K562 (cell line): ENCODE data around the gene CNOT11. TPM values are rescaled to one million over a fixed set of nuclear protein-coding genes. Genes with fewer than 3 reads are reported as not detected.
"Not testable (repeated sequence)": the region's sequence is repeated elsewhere in the genome, so short reads cannot be mapped to it uniquely, and the experiment has no call there.

Experiments used
- ATAC-seq: fragments of 200-7000 bp; cut with Tn5 transposase; 3 replicates; pipeline ENCODE4 v1.9.1; 2020; ENCODE audit warnings: moderate library complexity
- BruUV-seq: library from RNA; stranded (reverse); fragments of 400-500 nt; replicated peaks from 2 replicates; lab custom pipeline; 2021; lab: Mats Ljungman, UMichigan
- CTCF ChIA-PET: fragments of 300-600 bp; formaldehyde crosslinking; extraction: SDS; loops from one replicate; lab custom pipeline; 2021; ENCODE audit warnings: low intra/inter-chr PET ratio; lab: Yijun Ruan, JAX
- POLR2A ChIA-PET: fragments of 300-600, 350-650 bp; sonication (Branson Sonifier 250); formaldehyde crosslinking; extraction: SDS; loops from one replicate; lab custom pipeline; 2021; ENCODE audit warnings: antibody characterized with exemption, inconsistent platforms; lab: Yijun Ruan, JAX
- DNase-seq, 4 experiments: peaks; one replicate each; pipeline versions ENCODE4 v3.0.0 to v3.0.0-alpha.2; 2011 to 2018; ENCODE audit warnings: low spot score in 3 of 4, mixed read lengths in 3 of 4; ENCODE audit errors: extremely low read depth in 1 of 4
- FAIRE-seq: peaks from 2 replicates; lab custom pipeline; 2011; peaks lifted over from hg19 to GRCh38; lab: Jason Lieb, UNC
- H2AFZ ChIP-seq: 2 replicates; pipeline ENCODE4 v1.6.0; 2011; ENCODE audit warnings: low read depth, low read length, control low read depth, inconsistent platforms
- H3K27ac ChIP-seq: fragments of 200-600 bp; 3 replicates; pipeline ENCODE4 v1.8.0; 2011; ENCODE audit warnings: low read depth, mild to moderate bottlenecking, control low read depth, inconsistent platforms, low read length, moderate library complexity, mixed read lengths; ENCODE audit errors: extremely low read depth
- H3K27me3 ChIP-seq, 2 experiments: fragments of 300-600 bp in 1 of 2; 2 replicates in 1 of 2; 3 replicates in 1 of 2; pipeline versions ENCODE4 v1.6.0 to v1.8.0; 2011; ENCODE audit warnings: inconsistent platforms in 2 of 2, low read length in 2 of 2, mild to moderate bottlenecking in 1 of 2, mixed read lengths in 1 of 2, moderate library complexity in 1 of 2; ENCODE audit not compliant: control insufficient read depth in 2 of 2, insufficient read depth in 2 of 2
- H3K36me3 ChIP-seq: fragments of 300-600 bp; 3 replicates; pipeline ENCODE4 v1.8.0; 2011; ENCODE audit warnings: mild to moderate bottlenecking, low read length, inconsistent platforms; ENCODE audit not compliant: control insufficient read depth, insufficient read depth
- H3K4me1 ChIP-seq, 2 experiments: fragments of 200-600 bp in 1 of 2; replicated peaks in 1 of 2; 2 replicates in 1 of 2; 3 replicates in 1 of 2; pipeline versions ENCODE4 v1.5.1 to v1.8.0; 2011; ENCODE audit warnings: inconsistent platforms in 2 of 2, low read length in 2 of 2, mild to moderate bottlenecking in 1 of 2, mixed read lengths in 1 of 2, moderate library complexity in 1 of 2; ENCODE audit not compliant: control insufficient read depth in 2 of 2, insufficient read depth in 2 of 2
- H3K4me2 ChIP-seq: 2 replicates; pipeline ENCODE4 v1.6.1; 2011; ENCODE audit warnings: low read length, control low read depth, inconsistent platforms, mixed read lengths; ENCODE audit not compliant: insufficient read depth
- H3K4me3 ChIP-seq: fragments of 200-600 bp; sonication (generic), shearing (Covaris generic); 2 replicates; pipeline ENCODE4 v1.5.1; 2016; ENCODE audit warnings: control low read depth, inconsistent platforms
- H3K79me2 ChIP-seq: fragments of 200-600 bp; 3 replicates; pipeline ENCODE4 v1.8.0; 2011; ENCODE audit warnings: low read length, inconsistent platforms; ENCODE audit not compliant: control insufficient read depth, insufficient read depth
- H3K9ac ChIP-seq, 2 experiments: 2 replicates each; pipeline versions ENCODE4 v1.6.0 to v1.6.1; 2011; ENCODE audit warnings: low read depth in 2 of 2, low read length in 2 of 2, control low read depth in 1 of 2, inconsistent platforms in 1 of 2, mild to moderate bottlenecking in 1 of 2, mixed read lengths in 1 of 2; ENCODE audit not compliant: insufficient read depth in 1 of 2
- H3K9me1 ChIP-seq: one replicate; pipeline ENCODE4 v1.6.0; 2011; ENCODE audit warnings: inconsistent platforms, mild to moderate bottlenecking, low read length, moderate library complexity; ENCODE audit not compliant: control insufficient read depth, insufficient read depth
- H3K9me3 ChIP-seq: replicated peaks from 2 replicates; pipeline ENCODE4 v1.5.1; 2011; ENCODE audit warnings: low read depth, low read length, inconsistent platforms; ENCODE audit not compliant: control insufficient read depth, insufficient read depth
- H4K20me1 ChIP-seq: replicated peaks from 2 replicates; pipeline ENCODE4 v1.6.1; 2011; ENCODE audit warnings: low read length, inconsistent platforms, mixed read lengths; ENCODE audit not compliant: control insufficient read depth, insufficient read depth
- TFAP4 ChIP-seq: sonication (generic); formaldehyde crosslinking; IDR thresholded peaks from 2 replicates; pipeline ENCODE4 v1.8.0; 2022; ENCODE audit warnings: missing genetic modification reagents, mild to moderate bottlenecking, moderate library complexity, borderline replicate concordance
- ZFX ChIP-seq: sonication (generic); formaldehyde crosslinking; IDR thresholded peaks from 2 replicates; pipeline ENCODE4 v1.8.0; 2022; ENCODE audit warnings: mild to moderate bottlenecking, missing genetic modification reagents, moderate library complexity
- WGBS: fragments of 100-300 bp; shearing (Covaris generic); methylation state at CpG from one replicate; pipeline ENCODE4 v1.1.6; 2016; ENCODE audit warnings: low coverage, mixed read lengths; ENCODE audit not compliant: insufficient coverage; ENCODE audit errors: missing lambda C conversion rate; 5-methylcytosine and 5-hydroxymethylcytosine counted together
- in situ Hi-C: fragments of 300-500 bp; cut with MboI; formaldehyde crosslinking; loops from 4 replicates; pipeline ENCODE4 v1.15.0; 2018; ENCODE audit warnings: inconsistent platforms, mixed read lengths
- intact Hi-C: fragments of 100-400 bp; cut with micrococcal nuclease; formaldehyde crosslinking; loops from 2 replicates; pipeline ENCODE4 v1.14.2; 2022
- polyA plus RNA-seq, 8 experiments: library from polyadenylated mRNA; depleted of rRNA in 4 of 8; stranded (reverse) in 5 of 8; unstranded in 3 of 8; fragments of >200 nt; fragmentation: Nextera tagmentation in 2 of 8; fragmentation: Illumina TruSeq in 1 of 8; extraction: Ambion mirVana in 2 of 8; extraction: Trizol in 1 of 8; gene quantifications; 2 replicates each; pipeline versions ENCODE4 v1.2.1 to v1.2.3, GENCODE V29; 2011 to 2014; ENCODE audit warnings: inconsistent platforms in 1 of 8, missing spikeins in 1 of 8
- total RNA-seq, 7 experiments: library from RNA; depleted of rRNA in 6 of 7; stranded (reverse); fragments of >200 nt in 6 of 7; fragmentation: Illumina TruSeq in 2 of 7; extraction: Trizol in 2 of 7; gene quantifications; 2 replicates each; pipeline versions ENCODE4 v1.2.1 to v1.2.3, GENCODE V29; 2011 to 2021; ENCODE audit warnings: low replicate concordance in 1 of 7

The CNOT11 gene
- total and polyA plus RNA-seq, 9 of the 15 experiments (the other 6 are each of a cell fraction or from before 2014, with no cell fraction given): 12.7 to 163 (median 64.2) TPM

GRCh38 chr2:101249826-101250225 is 2.9 kb upstream of the CNOT11 start:
- H3K9me3 ChIP-seq: peaks cover 4% of the 10 kb centered on the region; the same call in 1 of the 2 replicates
- H3K79me2 ChIP-seq: peaks cover 21% of the 10 kb centered on the region
- no TSS peak for BruUV-seq
- intact Hi-C loops (loop anchor here (5.0 to 10.0 kb wide), 2 partner anchors 95 to 98 kb away; partner anchors contain the start of gene TBC1D8), in situ Hi-C loops (no loop called here)
- ChIA-PET POLR2A (no interaction called here), CTCF (no interaction called here)
- FAIRE-seq (no peak), DNase-seq (no peak), ATAC-seq (no peak)
- no peaks in the 10 kb centered on the region for H3K27me3 ChIP-seq
- peaks cover 8% of the 10 kb centered on the region; the same call in 2 of the 3 replicates for H3K36me3 ChIP-seq
- H3K9ac ChIP-seq: no peak overlapping the region
- 76% methylated on average over 4 of the region's 5 CpGs for WGBS
- no peak overlapping the region for H3K4me2 ChIP-seq
- H3K27ac ChIP-seq: no peak overlapping the region
- H2AFZ ChIP-seq: no peak overlapping the region
- peaks cover 13 to 17% of the 10 kb centered on the region in 2 experiments for H3K4me1 ChIP-seq
- H4K20me1 ChIP-seq: 0 out of 2 replicates have a peak, but pooled peaks cover 7% of the 10 kb centered on the region
- no peak overlapping the region for H3K4me3 ChIP-seq
- H3K9me1 ChIP-seq: no peaks in the 10 kb centered on the region
- TF ChIP-seq TFAP4 (CRISPR knock-in tag): no peak
- 0 out of 2 replicates have a peak, but pooled peaks have one; percentile 14 for TF ChIP-seq ZFX (CRISPR knock-in tag)

DNA sequence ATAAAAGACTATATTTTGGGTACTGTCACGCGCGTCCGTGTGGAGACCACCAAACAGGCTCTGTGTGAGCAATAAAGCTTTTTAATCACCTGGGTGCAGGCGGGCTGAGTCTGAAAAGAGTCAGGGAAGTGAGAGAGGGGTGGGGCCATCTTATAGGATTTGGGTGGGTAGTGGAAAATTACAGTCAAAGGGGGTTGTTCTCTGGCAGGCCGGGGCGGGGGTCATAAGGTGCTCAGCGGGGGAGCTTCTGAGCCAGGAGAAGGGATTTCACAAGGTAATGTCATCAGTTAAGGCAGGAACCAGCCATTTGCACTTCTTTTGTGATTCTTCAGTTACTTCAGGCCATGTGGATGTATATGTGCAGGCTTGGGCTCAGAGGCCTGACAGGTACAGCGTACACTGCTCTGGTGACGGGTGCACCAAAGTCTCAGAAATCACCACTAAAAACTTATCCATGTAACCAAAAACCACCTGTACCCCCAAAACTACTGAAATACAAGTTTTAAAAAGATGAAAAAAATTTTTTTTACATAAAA is 1.4 kb upstream of the CNOT11 start:
- 98% methylated on average over 4 of the region's 10 CpGs for WGBS
- intact Hi-C loops: loop anchor here (5.0 kb wide), 1 partner anchor 99 kb away; the partner anchor contains the start of gene TBC1D8
- H2AFZ ChIP-seq, ATAC-seq, H3K9me1 ChIP-seq, H3K9ac ChIP-seq, BruUV-seq, H3K4me2 ChIP-seq, H3K4me3 ChIP-seq, H3K27me3 ChIP-seq, H4K20me1 ChIP-seq, in situ Hi-C loops, H3K9me3 ChIP-seq, FAIRE-seq, H3K27ac ChIP-seq, DNase-seq: not testable (repeated sequence)
- POLR2A ChIA-PET: interaction anchor here (1.8 kb wide), 1 partner anchor 11 kb away, joined by 6 read pairs; no protein-coding TSS in a partner anchor
- CTCF ChIA-PET: interaction anchor here (0.5 to 0.8 kb wide), 2 partner anchors 215 to 273 kb away, joined by 3 read pairs; no protein-coding TSS in a partner anchor
- Histone ChIP-seq H3K4me1 (peaks cover 19 to 20% of the 10 kb centered on the region in 2 experiments), H3K36me3 (peaks cover 15% of the 10 kb centered on the region; the same call in 2 of the 3 replicates), H3K79me2 (peaks cover 34% of the 10 kb centered on the region)
